GM19043 (cell line): ENCODE measurements around the gene COMTD1.

Experiments
- ATAC-seq: cut with Tn5 transposase; IDR thresholded peaks from one replicate; pipeline ENCODE4 v1.9.1; 2021; ENCODE audit warnings: low read depth; ENCODE audit not compliant: unreplicated experiment

Gene COMTD1

GRCh38 chr10:75246506-75246905 is 10.7 kb upstream of the COMTD1 start:
- no peak for ATAC-seq

DNA sequence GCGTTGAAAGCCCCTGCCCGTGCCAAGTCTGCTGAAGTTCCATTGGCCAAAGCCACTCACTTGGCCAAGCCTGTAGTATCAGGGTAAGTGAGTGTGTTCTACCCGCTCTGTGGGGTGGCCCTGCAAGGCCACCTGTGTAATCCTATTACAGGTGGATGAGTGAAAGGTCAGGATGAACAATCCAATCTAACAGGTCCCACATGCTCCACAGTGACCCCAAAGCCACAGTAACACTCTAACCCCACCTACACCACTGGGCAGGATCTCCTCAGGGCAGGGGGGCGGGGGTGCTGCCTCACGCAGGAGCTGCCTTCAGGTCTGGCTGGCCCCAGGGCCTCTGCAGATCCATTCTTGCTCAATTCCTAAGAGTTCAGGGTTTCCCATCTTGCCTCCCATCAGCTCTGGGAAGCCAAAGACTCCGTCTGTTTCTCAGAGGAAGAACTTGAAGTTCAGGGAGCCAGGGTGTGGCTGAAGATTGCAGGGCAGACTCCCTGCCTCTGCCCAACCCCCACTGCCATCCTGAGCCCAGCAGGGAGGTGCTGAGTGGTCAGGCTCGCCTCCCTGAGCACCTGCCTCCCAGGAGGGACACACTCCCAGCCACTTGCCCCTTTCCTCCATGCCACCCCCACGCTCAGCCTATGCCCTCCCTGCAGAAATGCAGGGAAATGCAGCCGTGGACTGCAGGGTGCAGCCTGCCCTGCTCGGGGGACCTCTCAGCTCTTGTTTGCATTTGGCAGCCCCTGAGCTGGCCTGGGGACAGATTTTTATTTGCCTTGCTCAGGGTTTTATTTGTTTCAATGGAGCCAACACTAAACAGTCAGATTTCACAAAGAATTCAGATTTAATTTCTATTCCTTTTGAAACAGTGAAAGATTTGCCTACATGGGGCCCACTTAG is 9.8 kb upstream of the COMTD1 start:
- ATAC-seq = no peak

DNA sequence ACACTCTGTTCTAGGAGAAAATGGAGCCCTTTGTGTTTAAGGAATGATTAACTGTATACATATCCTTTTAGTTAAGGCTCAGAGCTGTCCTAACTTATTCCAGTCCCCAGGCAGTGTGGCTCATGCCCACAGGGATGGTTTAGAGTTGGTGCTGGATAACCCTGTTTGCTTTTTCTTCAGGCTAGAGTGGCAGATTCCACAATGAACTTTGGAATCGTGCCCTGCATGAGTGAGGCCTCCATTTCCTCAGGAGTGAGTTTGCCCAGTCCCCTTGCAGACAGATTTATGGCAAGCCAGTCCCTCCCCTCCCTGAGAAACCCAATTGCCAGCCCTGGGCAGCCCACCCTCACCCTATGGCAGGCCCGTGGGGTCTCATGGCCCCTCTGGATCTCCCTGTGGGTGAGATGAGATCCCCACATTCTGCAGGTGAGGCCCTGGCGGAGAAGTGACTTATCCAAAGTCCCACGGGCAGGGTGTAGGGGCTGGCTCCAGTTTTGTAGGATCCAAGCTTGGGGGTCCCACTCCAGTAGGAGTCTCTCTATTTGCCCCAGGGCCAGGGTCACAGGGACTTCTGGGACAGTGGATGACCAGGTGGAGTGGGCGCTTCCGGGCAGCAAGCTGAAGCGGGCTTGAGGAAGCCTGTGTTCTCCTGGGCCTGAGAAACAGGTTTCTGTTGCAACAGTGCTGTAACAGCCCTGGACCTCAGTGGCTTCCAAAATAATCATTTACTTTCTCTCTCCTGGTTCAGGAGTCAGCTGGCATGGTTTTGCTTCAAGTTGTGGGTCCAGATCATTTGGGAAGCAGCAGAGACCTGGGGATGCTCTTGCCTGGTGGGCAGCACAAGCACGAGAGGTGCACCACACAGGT is 9.0 kb upstream of the COMTD1 start:
- ATAC-seq = no peak

DNA sequence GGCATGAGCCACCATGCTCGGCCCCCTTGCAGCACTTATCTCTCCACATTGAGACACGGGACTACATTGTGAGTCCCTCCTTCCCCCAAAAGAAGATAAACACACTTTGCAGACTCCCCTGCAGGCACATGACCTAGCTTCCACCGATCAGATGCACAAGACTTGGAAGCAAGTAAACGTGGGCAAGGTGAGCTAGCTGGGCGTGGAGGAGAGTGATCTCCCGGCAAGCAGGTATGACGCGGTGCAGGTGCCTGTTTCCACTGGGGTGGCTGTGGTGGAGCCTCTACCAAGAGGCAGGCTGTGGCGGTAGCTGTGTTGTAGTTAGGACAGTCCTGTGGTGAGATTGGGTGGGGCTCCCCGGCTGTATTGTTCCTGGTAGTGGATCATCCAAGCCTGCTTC is 7.7 kb upstream of the COMTD1 start:
- no peak for ATAC-seq

GRCh38 chr10:75240329-75241076 is 4.7 kb upstream of the COMTD1 start:
- no peak for ATAC-seq

GRCh38 chr10:75239096-75239790 is 3.5 kb upstream of the COMTD1 start:
- no peak for ATAC-seq

- no peak for ATAC-seq
Observed at GRCh38 chr10:75238182-75239095, 2.7 kb upstream of the COMTD1 start.

DNA sequence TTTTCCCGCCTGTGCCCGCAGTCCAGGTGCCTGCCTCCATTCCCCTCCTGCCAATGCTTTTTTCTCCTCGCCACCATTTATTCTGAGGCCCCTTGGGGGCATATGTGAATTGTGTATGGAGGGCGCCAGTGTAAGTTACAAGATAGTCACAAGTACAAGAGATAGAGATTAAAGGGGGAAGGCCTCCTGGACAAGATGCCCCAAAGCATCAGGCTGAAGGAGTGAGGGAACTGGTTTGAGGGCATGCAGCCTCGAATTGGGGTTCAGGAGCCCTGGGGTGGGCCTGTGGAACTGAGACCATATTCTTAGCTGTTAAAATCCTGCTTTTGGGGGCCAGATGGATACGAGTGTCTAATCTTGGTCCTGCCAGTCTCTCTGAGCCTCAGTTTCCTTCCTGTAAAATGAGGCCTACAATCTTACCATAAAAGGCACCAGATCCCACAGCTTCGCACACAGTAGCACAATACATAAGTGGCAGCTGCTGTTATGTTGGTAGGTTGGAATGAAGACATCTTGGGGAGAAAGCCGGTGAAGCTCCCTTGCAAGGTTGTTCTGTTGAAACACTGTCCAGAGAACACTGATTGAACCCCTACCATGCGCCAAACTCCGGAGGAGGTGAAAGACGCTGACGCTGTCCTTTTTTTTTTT is 545 bp upstream of the COMTD1 start:
- ATAC-seq = no peak

DNA sequence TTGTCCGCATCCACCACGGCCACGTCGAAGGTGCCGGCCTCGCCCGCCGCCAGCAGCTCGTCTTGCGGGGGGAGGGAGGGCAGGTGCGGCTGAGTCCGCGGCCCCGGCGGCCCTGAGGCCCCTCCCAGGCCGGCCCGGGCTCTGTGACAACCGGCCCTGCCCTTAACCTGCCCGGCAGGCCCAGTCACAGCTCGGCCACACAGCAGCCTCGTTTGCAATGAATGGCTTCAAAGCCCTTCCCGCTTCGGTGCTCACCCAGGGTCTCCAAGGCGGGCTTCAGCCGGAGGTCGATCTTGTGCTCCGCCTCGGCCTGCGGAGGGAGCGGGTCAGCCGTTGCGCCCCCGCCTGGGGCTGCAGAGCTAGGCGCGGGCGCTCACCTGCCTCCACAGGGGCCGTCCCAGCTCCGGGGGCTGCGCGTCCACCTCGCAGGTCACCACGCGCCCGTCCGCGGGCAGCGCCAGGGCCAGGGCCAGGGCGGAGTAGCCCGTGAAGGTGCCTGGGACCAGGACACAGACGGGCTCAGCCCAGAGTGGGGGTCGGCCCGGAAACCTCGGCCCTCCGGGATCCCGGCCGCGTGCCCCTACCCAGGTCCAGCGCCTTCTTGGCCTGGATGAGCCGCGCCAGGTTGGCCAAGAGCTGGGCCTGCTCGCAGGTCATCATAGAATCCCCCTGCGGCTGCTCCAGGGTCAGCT is 928 bp downstream of the COMTD1 start:
- ATAC-seq = peak; percentile 8

DNA sequence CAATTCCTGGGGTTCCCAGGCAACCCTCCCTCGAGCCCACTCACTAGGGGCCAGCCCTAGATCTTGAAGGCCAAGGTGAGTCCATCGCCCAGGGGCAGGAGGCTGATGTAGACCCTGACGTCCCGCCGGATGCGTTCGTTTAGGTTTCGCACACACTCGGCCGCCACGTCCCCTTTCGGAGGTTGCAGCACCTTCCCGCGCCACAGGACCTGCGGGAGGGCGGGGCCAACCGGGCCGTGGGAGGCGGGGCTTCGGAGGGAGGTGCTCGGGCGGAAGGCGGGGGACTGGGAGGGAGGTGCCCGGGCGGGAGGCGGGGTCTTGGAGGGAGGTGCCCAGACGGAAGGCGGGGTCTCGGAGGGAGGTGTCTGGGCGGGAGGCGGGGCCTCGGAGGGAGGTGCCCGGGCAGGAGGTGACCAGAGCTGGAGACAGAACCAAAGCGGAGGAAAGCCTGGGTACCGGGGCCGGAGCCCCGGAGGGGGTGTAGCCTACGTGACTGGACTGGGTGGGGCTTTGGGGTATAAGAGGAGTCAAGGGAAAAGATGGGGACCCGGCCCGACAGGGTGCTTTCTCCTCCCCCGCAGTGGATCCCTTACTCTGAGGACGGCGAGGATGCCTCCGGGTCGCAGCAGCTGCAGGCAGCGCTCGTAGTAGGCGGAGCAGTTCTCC is 1.6 kb downstream of the COMTD1 start:
- ATAC-seq = peak; percentile 40

DNA sequence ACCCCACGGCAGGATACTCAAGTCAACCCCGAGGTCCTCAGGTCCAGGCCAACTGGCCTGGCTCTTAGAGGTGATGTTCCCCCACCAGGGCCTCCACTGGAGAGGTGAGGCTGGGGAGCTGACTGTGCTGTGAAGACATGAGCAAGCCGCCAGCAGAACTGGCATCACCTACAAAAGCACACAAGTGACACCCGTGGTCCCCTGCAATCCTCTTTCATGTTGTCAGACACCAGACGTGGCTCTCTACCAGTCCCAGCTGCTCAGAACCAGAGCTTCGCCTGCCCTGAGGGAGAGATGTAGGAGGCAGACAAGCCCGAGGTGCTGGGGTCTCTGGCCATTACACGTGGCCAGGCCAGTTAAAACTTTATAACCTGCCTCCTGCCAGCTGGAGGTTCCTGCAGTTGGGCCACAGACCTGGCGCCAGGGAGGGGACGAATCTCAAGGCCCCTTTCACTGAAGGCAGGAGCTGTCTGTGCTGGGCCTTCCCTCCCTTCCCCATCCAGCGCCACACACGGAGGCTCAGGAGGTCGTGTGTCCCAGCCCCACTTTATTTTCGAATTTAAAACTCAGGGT is 2.2 kb downstream of the COMTD1 start:
- no peak for ATAC-seq

DNA sequence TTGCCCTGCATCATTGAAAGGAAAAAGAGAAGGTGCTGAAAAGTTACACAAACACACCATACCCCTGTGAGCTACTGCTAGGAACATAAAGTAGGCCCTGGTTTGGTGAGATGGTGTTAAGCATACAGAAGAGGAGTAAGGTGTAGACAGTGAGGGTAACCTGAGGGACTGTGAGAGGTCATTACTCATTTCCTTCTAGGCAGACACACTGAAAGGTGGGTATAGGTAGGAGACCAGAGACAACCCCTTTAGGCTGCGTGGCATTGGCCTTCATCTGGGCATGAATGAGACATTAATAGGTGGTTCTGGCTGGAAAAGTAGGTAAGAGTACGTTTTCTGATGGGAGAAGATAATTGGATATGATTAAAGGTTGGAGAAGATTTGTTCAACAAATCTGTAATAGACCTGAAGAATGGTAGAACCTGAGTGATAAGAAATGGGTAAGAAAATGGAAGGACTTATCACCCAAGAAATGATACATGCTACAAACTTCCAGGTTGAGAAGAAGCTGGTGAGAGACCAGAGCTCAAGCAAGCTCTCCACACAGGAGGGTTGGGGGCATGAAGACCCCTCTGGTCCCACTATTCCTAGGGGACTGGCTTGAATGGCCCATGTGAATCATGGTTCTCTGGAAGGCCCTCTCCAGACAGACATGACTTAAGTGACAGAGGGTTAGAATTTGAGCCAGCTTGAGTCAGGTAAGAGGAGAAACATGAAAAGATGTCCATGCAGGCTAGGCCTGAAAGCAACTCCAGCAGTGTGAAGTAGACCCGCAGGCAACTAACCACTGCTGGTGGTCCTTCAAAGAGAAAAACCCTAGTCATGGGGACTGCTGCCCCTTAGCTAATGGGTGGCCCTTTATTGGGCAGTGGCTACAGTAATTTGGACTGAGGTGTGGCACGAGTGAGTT is 3.8 kb downstream of the COMTD1 start:
- no peak for ATAC-seq

DNA sequence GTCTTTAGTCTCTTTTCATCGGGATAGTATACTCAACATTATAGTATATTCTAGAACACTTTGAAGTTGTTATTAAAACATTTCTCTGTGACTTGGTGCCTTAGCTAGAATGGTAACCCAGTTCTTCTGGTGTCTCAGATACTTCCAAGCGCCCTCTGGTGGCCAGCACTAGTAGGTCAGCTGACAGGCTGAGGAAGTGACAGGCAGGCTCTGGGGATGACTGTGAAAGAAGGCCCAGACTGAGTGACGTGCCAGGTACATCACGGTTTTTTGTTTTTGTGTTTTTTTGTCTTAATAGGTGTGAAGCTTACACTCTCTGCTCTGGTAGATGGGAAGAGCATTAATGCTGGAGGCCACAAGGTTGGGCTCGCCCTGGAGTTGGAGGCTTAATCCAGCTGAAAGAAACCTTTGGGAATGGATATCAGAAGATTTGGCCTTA is 5.1 kb downstream of the COMTD1 start:
- ATAC-seq = peak; percentile 39

GRCh38 chr10:75229971-75230370 is 5.8 kb downstream of the COMTD1 start:
- no peak for ATAC-seq

- no peak for ATAC-seq
Observed at GRCh38 chr10:75228834-75229233, 6.9 kb downstream of the COMTD1 start.

- no peak for ATAC-seq
Observed at GRCh38 chr10:75228278-75228677, 7.5 kb downstream of the COMTD1 start.
